Measurements from ENCODE around the gene BLVRA.
A peak's percentile ranks its signal among the peaks of the same experiment; 100 is the strongest.
"Not testable (repeated sequence)": the region's sequence is repeated elsewhere in the genome, so short reads cannot be mapped to it uniquely, and the experiment has no call there.

The BLVRA gene

DNA sequence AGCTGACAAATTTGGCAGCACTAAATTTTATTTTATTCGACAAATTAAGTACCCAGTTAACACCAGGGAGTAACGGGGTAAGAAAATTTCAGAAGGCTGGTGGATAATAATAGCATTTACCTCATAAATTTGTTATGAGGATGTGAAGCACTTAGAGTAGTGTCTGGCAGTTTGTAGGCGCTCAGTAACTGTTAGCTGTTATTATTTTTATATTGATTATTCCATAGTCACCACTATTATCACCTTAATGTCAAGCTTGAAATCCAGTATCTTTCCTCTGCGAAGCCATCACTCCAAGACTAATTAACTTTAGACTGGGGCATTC, 28.6 kb upstream of the BLVRA start:
- Histone ChIP-seq H3K4me3 (ENCODE audit: low read depth, low read length) (peak overlapping the region; percentile 97), H3K9me3 (ENCODE audit: control insufficient read depth, insufficient read depth, low read length) (no peaks in the 10 kb centered on the region), H3K36me3 (ENCODE audit: control insufficient read depth, insufficient read depth, low read length) (peaks cover 4% of the 10 kb centered on the region), H3K27me3 (ENCODE audit: control insufficient read depth, insufficient read depth, low read length) (no peaks in the 10 kb centered on the region), H3K9ac (ENCODE audit: low read depth, low read length) (peak overlapping the region; percentile 91), H3K4me1 (ENCODE audit: control insufficient read depth, insufficient read depth, low read length) (peaks cover 8% of the 10 kb centered on the region)

DNA sequence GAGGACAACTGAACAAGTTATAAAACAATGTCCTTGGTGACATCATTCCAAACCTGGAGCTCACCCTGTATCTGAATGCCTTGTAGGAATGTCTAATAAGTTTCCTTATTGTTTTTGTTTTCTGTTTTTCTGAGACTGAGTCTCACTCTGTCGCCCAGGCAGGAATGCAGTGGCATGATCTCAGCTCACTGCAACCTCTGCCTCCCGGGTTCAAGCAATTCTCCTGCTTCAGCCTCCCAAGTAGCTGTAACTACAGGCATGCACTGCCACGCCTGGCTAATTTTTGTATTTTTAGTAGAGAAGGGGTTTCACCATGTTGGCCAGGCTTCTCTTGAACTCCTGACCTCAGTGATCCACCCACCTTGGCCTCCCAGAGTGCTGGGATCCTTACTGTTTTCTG, 27.0 kb upstream of the BLVRA start:
- H3K9me3 ChIP-seq (ENCODE audit: control insufficient read depth, insufficient read depth, low read length); H3K9ac ChIP-seq (ENCODE audit: low read depth, low read length); H3K4me3 ChIP-seq (ENCODE audit: low read depth, low read length); H3K36me3 ChIP-seq (ENCODE audit: control insufficient read depth, insufficient read depth, low read length); H3K27me3 ChIP-seq (ENCODE audit: control insufficient read depth, insufficient read depth, low read length); H3K4me1 ChIP-seq (ENCODE audit: control insufficient read depth, insufficient read depth, low read length): not testable (repeated sequence)

DNA sequence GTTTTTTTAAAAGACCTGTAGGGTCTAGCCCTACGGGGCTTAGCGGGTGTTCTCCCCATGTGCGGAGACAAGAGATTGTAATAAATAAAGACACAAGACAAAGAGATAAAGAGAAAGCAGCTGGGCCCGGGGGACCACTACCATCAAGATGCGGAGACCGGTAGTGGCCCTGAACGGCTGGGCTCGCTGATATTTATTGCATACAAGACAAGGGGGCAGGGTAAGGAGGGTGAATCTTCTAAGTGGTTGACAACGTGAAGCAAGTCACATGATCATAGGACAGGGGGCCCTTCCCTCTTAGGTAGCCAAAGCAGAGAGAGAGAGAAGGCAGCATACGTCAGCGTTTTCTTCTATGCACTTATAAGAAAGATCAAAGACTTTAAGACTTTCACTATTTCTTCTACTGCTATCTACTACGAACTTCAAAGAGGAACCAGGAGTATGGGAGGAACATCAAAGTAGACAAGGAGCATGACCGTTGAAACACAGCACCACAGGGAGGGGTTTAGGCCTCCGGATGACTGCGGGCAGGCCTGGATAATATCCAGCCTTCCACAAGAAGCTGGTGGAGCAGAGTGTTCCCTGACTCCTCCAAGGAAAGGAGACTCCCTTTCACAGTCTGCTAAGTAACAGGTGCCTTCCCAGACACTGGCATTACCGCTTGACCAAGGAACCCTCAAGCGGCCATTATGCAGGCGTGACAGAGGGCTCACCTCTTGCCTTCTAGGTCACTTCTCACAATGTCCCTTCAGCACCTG, 23.7 kb upstream of the BLVRA start:
- not testable (repeated sequence) for H3K27me3 ChIP-seq (ENCODE audit: control insufficient read depth, insufficient read depth, low read length); H3K9ac ChIP-seq (ENCODE audit: low read depth, low read length); H3K9me3 ChIP-seq (ENCODE audit: control insufficient read depth, insufficient read depth, low read length); H3K36me3 ChIP-seq (ENCODE audit: control insufficient read depth, insufficient read depth, low read length); H3K4me1 ChIP-seq (ENCODE audit: control insufficient read depth, insufficient read depth, low read length); H3K4me3 ChIP-seq (ENCODE audit: low read depth, low read length)

DNA sequence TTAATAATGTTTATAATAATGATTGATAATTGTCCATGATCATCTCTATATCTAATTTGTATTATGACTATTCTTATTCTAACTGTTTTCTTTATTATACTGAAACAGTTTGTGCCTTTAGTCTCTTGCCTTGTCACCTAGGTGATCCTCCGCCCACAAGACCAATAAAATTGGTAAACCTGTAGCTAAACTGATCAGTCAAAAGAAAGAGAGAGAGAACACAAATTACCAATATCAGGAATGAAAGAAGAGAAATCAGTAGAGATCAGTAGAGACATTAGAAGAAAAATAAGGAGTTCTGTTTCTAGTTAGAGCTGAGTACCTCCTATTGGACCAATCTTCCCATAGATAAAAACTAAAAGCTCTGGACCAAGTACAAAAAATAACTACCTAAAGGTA, 23.1 kb upstream of the BLVRA start:
- peaks cover under 1% of the 10 kb centered on the region for H3K4me1 ChIP-seq (ENCODE audit: control insufficient read depth, insufficient read depth, low read length)
- H3K27me3 ChIP-seq (ENCODE audit: control insufficient read depth, insufficient read depth, low read length), result no peaks in the 10 kb centered on the region
- H3K36me3 ChIP-seq (ENCODE audit: control insufficient read depth, insufficient read depth, low read length), result no peaks in the 10 kb centered on the region
- no peaks in the 10 kb centered on the region for H3K9me3 ChIP-seq (ENCODE audit: control insufficient read depth, insufficient read depth, low read length)
- no peak overlapping the region for H3K4me3 ChIP-seq (ENCODE audit: low read depth, low read length)
- no peak overlapping the region for H3K9ac ChIP-seq (ENCODE audit: low read depth, low read length)

DNA sequence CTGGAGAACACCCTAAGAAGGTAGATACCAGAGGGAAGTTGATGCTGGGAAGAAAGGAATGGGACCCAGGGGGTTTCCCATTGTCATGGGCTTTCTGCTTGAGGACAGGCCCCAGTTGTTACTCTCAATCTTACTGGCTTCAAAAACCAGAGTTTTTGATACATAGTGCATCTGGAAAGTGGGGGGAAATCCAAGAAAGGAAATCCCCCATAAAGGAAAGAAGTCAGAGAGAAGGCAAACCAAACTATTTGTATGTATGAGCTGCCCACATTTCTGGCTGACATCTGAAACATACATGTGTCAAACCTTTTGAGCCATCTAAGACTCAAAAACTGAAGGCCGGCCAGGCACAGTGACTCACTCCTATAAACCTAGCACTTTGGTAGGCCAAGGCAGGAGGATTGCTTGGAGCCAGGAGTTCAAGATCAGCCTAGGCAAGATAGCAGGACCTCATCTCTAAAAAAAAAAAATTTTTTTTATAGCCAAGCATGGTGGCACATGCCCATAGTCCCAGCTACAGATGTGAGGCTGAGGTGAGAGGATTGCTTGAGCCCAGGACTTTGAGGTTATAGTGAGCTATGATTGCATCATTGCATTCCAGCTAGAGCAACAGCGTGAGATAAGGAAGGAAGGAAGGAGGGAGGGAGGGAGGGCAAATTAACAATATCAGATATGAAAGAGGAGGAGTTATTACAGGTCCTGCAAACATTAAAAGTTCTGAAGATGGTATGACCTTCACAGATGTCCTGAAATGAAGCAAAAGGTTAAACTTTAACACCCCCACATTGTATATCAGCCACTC, 22.5 kb upstream of the BLVRA start:
- no peaks in the 10 kb centered on the region for H3K27me3 ChIP-seq (ENCODE audit: control insufficient read depth, insufficient read depth, low read length)
- no peaks in the 10 kb centered on the region for H3K9me3 ChIP-seq (ENCODE audit: control insufficient read depth, insufficient read depth, low read length)
- H3K36me3 ChIP-seq (ENCODE audit: control insufficient read depth, insufficient read depth, low read length), result no peaks in the 10 kb centered on the region
- no peak overlapping the region for H3K4me3 ChIP-seq (ENCODE audit: low read depth, low read length)
- no peaks in the 10 kb centered on the region for H3K4me1 ChIP-seq (ENCODE audit: control insufficient read depth, insufficient read depth, low read length)
- H3K9ac ChIP-seq (ENCODE audit: low read depth, low read length), result no peak overlapping the region

DNA sequence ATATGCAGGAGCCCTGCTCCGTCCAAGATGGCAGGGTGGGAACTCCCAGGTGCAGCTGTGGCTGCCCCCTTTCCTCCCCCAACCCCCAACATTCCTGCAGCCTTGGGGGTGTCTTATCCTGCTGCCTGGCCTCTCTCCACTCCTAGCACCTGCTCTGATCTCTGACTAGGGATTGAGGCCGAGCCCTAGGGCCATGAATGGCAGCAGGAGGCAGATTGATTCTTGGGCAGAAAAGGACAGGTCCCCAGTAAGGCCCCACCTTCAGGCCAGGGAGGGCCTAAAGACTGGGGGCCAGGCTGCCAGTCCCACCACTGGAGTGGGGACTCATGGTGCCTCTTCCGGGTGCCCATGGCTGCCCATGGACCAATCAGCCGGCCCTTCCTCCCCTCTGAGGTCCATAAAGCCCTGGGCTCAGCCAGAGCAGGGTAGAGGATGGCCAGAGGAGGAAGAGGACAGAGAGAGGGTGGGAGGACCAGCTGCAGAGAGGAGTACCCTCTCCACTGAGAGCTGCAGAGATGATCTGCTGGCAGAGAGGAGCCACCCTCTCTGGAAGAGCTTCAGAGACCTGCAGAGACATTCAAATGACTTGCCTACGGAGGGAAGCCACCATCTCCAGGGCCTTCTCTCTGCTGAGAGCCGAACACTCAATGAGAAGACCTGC, 20.9 kb upstream of the BLVRA start:
- H3K9me3 ChIP-seq (ENCODE audit: control insufficient read depth, insufficient read depth, low read length), result no peaks in the 10 kb centered on the region

DNA sequence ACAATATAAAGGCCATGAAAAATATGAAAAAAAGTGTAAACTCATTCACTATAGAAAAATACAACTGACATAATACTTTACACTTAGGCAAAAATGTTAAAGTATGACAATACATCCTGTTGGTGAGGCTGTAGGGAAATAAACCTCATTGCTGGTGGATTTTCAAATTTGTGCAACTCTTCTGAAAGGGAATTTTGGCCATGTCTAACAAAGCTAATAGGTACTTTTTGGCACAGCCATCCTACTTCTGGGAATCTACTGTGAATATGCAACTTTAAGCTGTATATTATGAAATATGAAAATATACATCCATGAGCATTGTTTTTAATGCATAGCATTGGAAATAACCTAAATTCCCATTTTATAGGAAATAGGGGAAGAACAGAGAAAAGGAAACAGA, 15.8 kb upstream of the BLVRA start:
- no peaks in the 10 kb centered on the region for H3K4me1 ChIP-seq (ENCODE audit: control insufficient read depth, insufficient read depth, low read length)
- no peak overlapping the region for H3K4me3 ChIP-seq (ENCODE audit: low read depth, low read length)
- H3K36me3 ChIP-seq (ENCODE audit: control insufficient read depth, insufficient read depth, low read length), result no peaks in the 10 kb centered on the region
- no peak overlapping the region for H3K9ac ChIP-seq (ENCODE audit: low read depth, low read length)
- no peaks in the 10 kb centered on the region for H3K9me3 ChIP-seq (ENCODE audit: control insufficient read depth, insufficient read depth, low read length)
- H3K27me3 ChIP-seq (ENCODE audit: control insufficient read depth, insufficient read depth, low read length), result no peaks in the 10 kb centered on the region

More for the DNA sequence above, 20.9 kb upstream of the BLVRA start:
- H3K4me3 ChIP-seq (ENCODE audit: low read depth, low read length), result no peak overlapping the region
- H3K27me3 ChIP-seq (ENCODE audit: control insufficient read depth, insufficient read depth, low read length), result no peaks in the 10 kb centered on the region
- no peaks in the 10 kb centered on the region for H3K4me1 ChIP-seq (ENCODE audit: control insufficient read depth, insufficient read depth, low read length)
- H3K9ac ChIP-seq (ENCODE audit: low read depth, low read length), result no peak overlapping the region
- no peaks in the 10 kb centered on the region for H3K36me3 ChIP-seq (ENCODE audit: control insufficient read depth, insufficient read depth, low read length)

DNA sequence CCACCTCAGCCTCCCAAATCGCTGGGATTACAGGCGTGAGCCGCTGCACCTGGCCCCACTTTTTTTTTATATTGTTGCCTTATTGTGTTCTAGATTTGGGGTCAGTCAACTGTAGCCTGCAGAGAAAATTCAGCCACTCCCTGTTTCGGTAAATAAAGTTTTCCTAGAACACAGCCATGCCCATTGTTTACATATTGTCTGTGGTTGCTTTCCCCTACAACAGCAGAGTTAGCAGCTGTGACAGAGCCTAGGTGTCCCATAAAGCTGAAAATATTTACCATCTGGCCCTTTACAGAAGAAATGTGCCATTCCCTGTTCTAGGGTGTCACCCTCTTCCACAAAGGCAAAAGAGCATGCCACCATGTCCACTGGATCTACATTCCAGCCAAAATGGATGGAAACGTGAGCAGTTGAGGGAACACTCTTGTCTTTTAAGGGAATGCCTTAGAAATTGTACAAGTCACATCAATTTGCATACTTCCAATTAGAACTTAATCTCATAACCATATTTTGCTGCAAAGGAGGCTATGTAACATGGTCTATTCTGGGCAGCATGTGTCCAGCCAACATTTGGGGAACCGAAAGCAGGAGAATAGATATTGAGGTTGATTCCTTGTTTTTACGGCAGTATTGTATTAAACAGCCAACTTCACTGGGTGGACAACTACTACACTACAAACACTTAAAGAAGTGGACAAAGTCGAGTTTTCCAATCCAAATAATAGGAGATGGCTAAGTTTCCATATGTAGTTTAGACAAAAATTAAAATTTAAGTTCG, 11.0 kb upstream of the BLVRA start:
- no peaks in the 10 kb centered on the region for H3K27me3 ChIP-seq (ENCODE audit: control insufficient read depth, insufficient read depth, low read length)
- H3K36me3 ChIP-seq (ENCODE audit: control insufficient read depth, insufficient read depth, low read length), result no peaks in the 10 kb centered on the region
- no peak overlapping the region for H3K4me3 ChIP-seq (ENCODE audit: low read depth, low read length)
- H3K9ac ChIP-seq (ENCODE audit: low read depth, low read length), result no peak overlapping the region
- peaks cover 5% of the 10 kb centered on the region for H3K4me1 ChIP-seq (ENCODE audit: control insufficient read depth, insufficient read depth, low read length)
- no peaks in the 10 kb centered on the region for H3K9me3 ChIP-seq (ENCODE audit: control insufficient read depth, insufficient read depth, low read length)

DNA sequence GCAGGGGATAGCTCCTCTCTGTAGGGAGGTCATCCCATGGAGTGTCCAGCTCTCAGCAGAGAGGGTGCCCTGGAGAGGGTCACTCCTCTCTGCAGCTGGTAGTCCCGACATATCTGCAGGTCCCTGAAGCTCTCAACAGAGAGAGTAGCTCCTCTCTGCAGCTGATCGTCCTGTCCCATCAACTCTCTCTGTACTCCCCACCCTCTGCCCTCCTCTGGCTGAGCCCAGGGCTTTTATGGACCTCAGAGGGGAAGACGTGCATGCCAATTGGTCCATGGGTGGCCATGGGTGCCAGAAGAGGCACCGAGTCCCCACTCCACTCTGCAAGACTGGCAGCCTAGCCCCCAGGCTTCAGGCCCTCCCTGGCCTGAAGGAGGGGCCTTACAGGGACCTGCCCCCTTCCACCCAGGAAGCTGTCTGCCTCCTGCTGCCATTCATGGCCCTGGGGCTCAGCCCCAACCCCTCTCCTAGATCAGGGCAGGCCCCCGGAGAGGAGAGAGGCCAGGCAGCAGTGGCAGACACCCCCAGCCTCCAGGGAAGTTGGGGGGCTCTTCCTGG, 9.0 kb upstream of the BLVRA start:
- Histone ChIP-seq H3K27me3 (ENCODE audit: control insufficient read depth, insufficient read depth, low read length) (no peaks in the 10 kb centered on the region), H3K4me1 (ENCODE audit: control insufficient read depth, insufficient read depth, low read length) (peaks cover 5% of the 10 kb centered on the region), H3K9me3 (ENCODE audit: control insufficient read depth, insufficient read depth, low read length) (no peaks in the 10 kb centered on the region), H3K9ac (ENCODE audit: low read depth, low read length) (no peak overlapping the region), H3K36me3 (ENCODE audit: control insufficient read depth, insufficient read depth, low read length) (no peaks in the 10 kb centered on the region), H3K4me3 (ENCODE audit: low read depth, low read length) (no peak overlapping the region)

DNA sequence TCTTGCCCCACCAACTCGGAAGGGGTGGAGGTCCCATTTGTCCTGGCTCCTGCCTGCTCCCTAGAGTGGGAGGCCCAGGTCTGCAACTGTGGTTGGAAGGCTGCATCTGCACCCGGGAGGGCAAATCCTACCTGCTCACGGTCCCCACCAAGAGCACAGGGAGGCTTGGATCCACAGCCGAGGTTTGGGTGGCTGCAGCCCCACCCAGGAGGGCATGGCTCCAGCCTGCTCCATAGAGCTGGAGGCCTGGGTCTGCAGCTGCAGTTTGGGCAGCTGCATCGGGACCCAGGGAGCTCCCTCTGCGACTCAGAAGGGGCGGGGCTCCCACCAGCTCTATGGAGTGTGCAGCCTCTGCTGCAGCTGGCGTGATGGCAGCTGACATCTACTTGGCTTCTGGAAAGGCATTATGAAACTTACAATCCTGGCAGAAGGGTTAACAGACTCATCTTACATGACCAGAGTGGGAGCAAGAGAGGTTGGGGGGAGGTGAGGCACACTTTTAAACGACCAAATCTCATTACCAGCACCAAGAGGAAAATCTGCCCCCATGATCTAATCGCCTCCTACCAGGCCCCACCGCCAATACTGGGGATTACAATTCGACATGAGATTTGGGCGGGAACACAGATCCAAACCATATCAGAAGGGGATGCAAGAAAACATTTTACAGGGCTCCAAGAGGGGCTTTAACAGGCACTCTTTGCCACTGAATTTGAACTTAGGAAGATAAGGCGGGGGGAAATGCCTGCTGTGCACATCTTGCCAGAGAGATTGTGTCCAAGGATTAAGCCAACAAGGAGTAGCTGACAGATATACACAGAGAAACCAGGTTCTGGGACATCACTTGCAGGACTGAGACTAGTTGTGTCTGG, 8.2 kb upstream of the BLVRA start:
- no peak overlapping the region for H3K9ac ChIP-seq (ENCODE audit: low read depth, low read length)
- H3K4me3 ChIP-seq (ENCODE audit: low read depth, low read length), result no peak overlapping the region
- no peaks in the 10 kb centered on the region for H3K27me3 ChIP-seq (ENCODE audit: control insufficient read depth, insufficient read depth, low read length)
- H3K9me3 ChIP-seq (ENCODE audit: control insufficient read depth, insufficient read depth, low read length), result no peaks in the 10 kb centered on the region
- no peaks in the 10 kb centered on the region for H3K36me3 ChIP-seq (ENCODE audit: control insufficient read depth, insufficient read depth, low read length)
- H3K4me1 ChIP-seq (ENCODE audit: control insufficient read depth, insufficient read depth, low read length), result peaks cover 5% of the 10 kb centered on the region

All from iPS-15b (cell line).